Peyer's patch (tissue), 4 donors: ENCODE measurements around the gene FBXW7. TPM values are rescaled to one million over a fixed set of nuclear protein-coding genes. Genes with fewer than 3 reads are reported as not detected.

ENCODE experiments used
- DNase-seq, 3 donors: peaks; one replicate each; pipeline ENCODE4 v3.0.0-alpha.2; 2017 to 2019
- H3K27ac ChIP-seq, 4 donors: fragments of 200-600 bp; sonication (generic); one replicate each; pipeline ENCODE4 v1.5.1; 2016 to 2019
- H3K27me3 ChIP-seq, 2 donors: fragments of 200-600 bp; sonication (generic); one replicate each; pipeline ENCODE4 v1.5.1; 2019
- H3K36me3 ChIP-seq, 3 donors: fragments of 200-600 bp; sonication (generic); one replicate each; pipeline ENCODE4 v1.5.1; 2016 to 2019
- H3K4me1 ChIP-seq, 4 donors: fragments of 200-600 bp; sonication (generic); one replicate each; pipeline ENCODE4 v1.5.1; 2016 to 2019
- H3K4me3 ChIP-seq, 4 donors: fragments of 200-600 bp; sonication (generic); 1 replicate in 3 of 4; 2 replicates in 1 of 4; pipeline ENCODE4 v1.5.1; 2016 to 2019; ENCODE audit warnings: mild to moderate bottlenecking in 1 of 4
- H3K9me3 ChIP-seq, 4 donors: fragments of 200-600 bp; sonication (generic); one replicate each; pipeline ENCODE4 v1.5.1; 2016 to 2019; ENCODE audit warnings: mild to moderate bottlenecking in 1 of 4
- CTCF ChIP-seq, 6 experiments: fragments of 450-650 bp in 4 of 6; fragments of 200-600 bp in 2 of 6; sonication (generic) in 1 of 6; IDR thresholded peaks; one replicate each; pipeline ENCODE4 v1.5.1; 2017 to 2019; ENCODE audit warnings: antibody characterized with exemption in 6 of 6, mild to moderate bottlenecking in 3 of 6, moderate library complexity in 1 of 6
- POLR2A ChIP-seq, 2 donors: fragments of 450-650 bp; IDR thresholded peaks; one replicate each; pipeline ENCODE4 v1.5.1; 2017; ENCODE audit warnings: antibody characterized with exemption in 2 of 2, mild to moderate bottlenecking in 2 of 2, moderate library complexity in 2 of 2
- total RNA-seq, 4 donors: library from RNA; depleted of rRNA; stranded (reverse); fragments of >200 nt; gene quantifications; one replicate each; pipeline ENCODE4 v1.1.0, GENCODE V29; 2016

The FBXW7 gene
- total RNA-seq, 4 donors from 2014 or later = 33.4 to 120 (median 43.0) TPM

GRCh38 chr4:152480326-152480725 lies 55.6 kb downstream of the FBXW7 start:
- Histone ChIP-seq H3K27ac (no peak overlapping the region), H3K36me3 (no peaks in the 10 kb centered on the region), H3K4me3 (no peak overlapping the region), H3K27me3 (no peaks in the 10 kb centered on the region), H3K4me1 (no peaks in the 10 kb centered on the region), H3K9me3 (no peaks in the 10 kb centered on the region)
- no peak for DNase-seq
- TF ChIP-seq CTCF (IDR thresholded peaks at IDR 0.05) (no peak), POLR2A (IDR thresholded peaks at IDR 0.05) (no peak)

GRCh38 chr4:152479428-152480026 lies 56.4 kb downstream of the FBXW7 start:
- DNase-seq = no peak
- H3K4me1 ChIP-seq = no peaks in the 10 kb centered on the region
- no peak overlapping the region for H3K4me3 ChIP-seq
- H3K9me3 ChIP-seq = no peaks in the 10 kb centered on the region
- H3K27ac ChIP-seq = no peak overlapping the region
- TF ChIP-seq POLR2A (IDR thresholded peaks at IDR 0.05) (no peak), CTCF (IDR thresholded peaks at IDR 0.05) (no peak)
- no peaks in the 10 kb centered on the region for H3K27me3 ChIP-seq
- no peaks in the 10 kb centered on the region for H3K36me3 ChIP-seq

GRCh38 chr4:152478461-152479237 lies 57.2 kb downstream of the FBXW7 start:
- TF ChIP-seq CTCF (IDR thresholded peaks at IDR 0.05) (no peak), POLR2A (IDR thresholded peaks at IDR 0.05) (no peak)
- no peak for DNase-seq

GRCh38 chr4:152476796-152477195 lies 59.1 kb downstream of the FBXW7 start:
- Histone ChIP-seq H3K36me3 (no peaks in the 10 kb centered on the region), H3K27me3 (no peaks in the 10 kb centered on the region), H3K27ac (no peak overlapping the region), H3K9me3 (no peaks in the 10 kb centered on the region), H3K4me3 (no peak overlapping the region), H3K4me1 (no peaks in the 10 kb centered on the region)
- TF ChIP-seq POLR2A (IDR thresholded peaks at IDR 0.05) = no peak
- TF ChIP-seq CTCF (IDR thresholded peaks at IDR 0.05) = no peak
- DNase-seq = no peak

More at GRCh38 chr4:152478461-152479237, 57.2 kb downstream of the FBXW7 start:
- no peaks in the 10 kb centered on the region for H3K36me3 ChIP-seq
- H3K27me3 ChIP-seq = no peaks in the 10 kb centered on the region
- no peaks in the 10 kb centered on the region for H3K9me3 ChIP-seq
- H3K4me3 ChIP-seq = no peak overlapping the region
- H3K4me1 ChIP-seq = no peaks in the 10 kb centered on the region
- no peak overlapping the region for H3K27ac ChIP-seq

- H3K9me3 ChIP-seq = no peaks in the 10 kb centered on the region
- H3K4me1 ChIP-seq = no peaks in the 10 kb centered on the region
- no peaks in the 10 kb centered on the region for H3K27me3 ChIP-seq
- no peak for DNase-seq
- H3K36me3 ChIP-seq = no peaks in the 10 kb centered on the region
- no peak overlapping the region for H3K27ac ChIP-seq
- no peak overlapping the region for H3K4me3 ChIP-seq
- no peak for TF ChIP-seq CTCF (IDR thresholded peaks at IDR 0.05)
- TF ChIP-seq POLR2A (IDR thresholded peaks at IDR 0.05) = no peak
These were observed 64.6 kb downstream of the FBXW7 start for GRCh38 chr4:152471251-152471792.
